Urothelium cell line (cell line): ENCODE measurements around the gene TCAP.

Experiments used
- DNase-seq: peaks from one replicate; pipeline ENCODE4 v3.0.0; 2011; ENCODE audit warnings: low spot score, mixed read lengths
- FAIRE-seq: peaks from 2 replicates; lab custom pipeline; 2011; peaks lifted over from hg19 to GRCh38; lab: Jason Lieb, UNC

The TCAP gene

GRCh38 chr17:39628655-39629493 lies 36.3 kb upstream of the TCAP start:
- no peak for DNase-seq
- no peak for FAIRE-seq

DNA sequence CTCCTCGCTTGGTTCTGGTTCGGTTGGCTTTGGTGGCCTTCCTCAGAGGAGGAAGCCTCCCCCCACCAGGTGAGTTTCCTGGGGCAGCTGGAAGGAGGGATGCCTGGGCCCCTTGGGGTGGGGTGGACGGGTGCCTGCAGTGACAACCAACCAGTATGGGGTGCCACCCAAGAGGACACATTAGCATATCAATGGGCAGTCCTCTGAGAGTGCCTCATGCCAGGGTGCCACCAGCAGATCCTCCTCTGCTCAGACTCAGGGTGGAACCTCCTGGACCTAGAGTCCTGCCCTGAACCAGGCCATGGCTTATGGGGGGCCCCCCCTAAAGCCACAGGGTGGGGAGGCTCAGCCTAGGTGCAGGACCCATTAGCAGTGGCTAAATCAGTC lies 35.7 kb upstream of the TCAP start:
- no peak for FAIRE-seq
- no peak for DNase-seq

GRCh38 chr17:39629898-39630297 lies 35.3 kb upstream of the TCAP start:
- FAIRE-seq = no peak
- DNase-seq = no peak

DNA sequence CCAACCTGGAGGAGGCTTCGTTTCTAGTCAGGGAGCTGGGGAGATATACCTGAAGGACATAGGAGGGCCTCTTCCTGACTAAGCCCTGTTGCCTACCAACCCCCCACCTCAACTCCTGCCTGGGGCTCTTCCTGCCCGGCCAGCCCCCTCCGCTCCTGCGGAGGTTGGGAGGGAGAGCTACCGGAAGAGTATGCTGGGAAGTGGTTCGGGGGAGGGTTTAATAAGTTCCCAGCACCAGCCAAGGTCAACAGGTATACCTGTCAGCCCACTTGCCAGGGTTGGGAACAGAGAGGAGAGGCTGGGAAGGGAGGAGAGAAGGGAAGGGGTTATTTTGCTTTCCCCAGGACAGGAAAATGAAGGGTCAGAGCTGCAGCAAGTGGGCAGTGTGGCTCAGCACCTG lies 33.7 kb upstream of the TCAP start:
- no peak for DNase-seq
- no peak for FAIRE-seq

DNA sequence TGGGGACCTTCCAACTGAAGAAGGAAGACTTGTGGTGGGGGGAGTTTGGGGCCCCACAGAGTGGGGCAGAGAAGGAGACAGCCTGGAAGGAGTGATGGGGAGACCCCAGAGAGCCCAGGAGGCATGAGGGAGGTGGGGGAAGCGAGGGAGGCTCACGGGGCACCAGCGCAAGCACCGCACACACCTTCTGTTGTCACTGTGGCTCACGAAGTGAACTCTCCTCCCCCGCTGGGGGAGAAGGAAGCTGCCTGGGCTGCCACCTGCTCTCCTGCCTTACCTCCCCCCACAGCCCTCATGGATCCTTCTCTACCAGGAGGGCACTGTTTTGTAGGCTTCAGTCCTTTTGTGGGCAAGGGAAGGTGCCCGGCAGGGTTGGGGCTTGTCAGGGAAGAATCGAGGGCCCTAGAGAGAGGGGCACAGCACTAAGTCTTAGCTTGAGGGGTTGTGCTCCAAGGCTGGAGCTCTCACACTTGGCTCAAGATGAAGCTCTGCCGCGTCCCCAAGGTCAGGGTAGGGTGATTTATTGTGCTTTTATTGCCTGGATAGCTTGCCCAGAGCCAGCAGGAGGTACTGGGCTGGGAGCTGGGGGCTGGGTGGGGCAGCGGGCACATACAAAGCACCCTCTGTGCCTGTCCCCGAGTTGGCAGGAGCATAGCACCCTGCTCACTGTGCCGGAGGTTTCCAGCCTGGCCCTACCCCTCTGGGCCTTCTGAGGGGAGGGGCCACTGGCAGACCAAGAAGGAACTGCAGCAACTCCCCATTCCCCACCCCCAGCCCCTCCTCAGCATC lies 32.8 kb upstream of the TCAP start:
- DNase-seq (no peak), FAIRE-seq (no peak)

- FAIRE-seq = no peak
- no peak for DNase-seq
These were observed 31.5 kb upstream of the TCAP start for GRCh38 chr17:39633570-39634183.

GRCh38 chr17:39634384-39634871 lies 30.7 kb upstream of the TCAP start:
- DNase-seq (peak; percentile 61), FAIRE-seq (no peak)

DNA sequence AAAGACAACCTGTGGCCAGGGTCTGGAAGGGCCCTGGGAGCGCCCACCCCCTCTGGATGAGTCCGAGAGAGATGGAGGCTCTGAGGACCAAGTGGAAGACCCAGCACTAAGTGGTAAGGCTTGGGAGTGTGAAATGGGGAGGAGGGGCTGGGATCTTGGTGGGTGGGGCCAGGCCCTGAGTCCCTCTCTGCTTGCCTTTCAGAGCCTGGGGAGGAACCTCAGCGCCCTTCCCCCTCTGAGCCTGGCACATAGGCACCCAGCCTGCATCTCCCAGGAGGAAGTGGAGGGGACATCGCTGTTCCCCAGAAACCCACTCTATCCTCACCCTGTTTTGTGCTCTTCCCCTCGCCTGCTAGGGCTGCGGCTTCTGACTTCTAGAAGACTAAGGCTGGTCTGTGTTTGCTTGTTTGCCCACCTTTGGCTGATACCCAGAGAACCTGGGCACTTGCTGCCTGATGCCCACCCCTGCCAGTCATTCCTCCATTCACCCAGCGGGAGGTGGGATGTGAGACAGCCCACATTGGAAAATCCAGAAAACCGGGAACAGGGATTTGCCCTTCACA lies 29.5 kb upstream of the TCAP start:
- no peak for DNase-seq
- no peak for FAIRE-seq

DNA sequence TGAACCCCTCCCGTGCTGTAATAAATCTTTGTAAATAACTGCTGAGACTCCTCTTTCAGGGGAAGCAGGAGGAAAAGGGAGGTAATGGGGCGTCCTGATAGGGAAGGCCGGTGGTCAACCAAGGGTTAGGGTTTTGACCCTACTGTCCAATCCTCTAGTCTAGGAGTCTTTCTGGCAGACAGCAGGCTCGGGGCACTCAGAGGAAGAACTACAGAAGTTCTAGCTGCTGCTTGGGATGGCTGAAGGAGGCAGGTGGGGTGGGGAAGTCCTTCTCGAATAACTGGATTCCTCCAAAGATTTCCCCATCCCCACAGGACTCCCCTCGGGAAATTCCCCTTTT lies 28.6 kb upstream of the TCAP start:
- no peak for FAIRE-seq
- DNase-seq = no peak

DNA sequence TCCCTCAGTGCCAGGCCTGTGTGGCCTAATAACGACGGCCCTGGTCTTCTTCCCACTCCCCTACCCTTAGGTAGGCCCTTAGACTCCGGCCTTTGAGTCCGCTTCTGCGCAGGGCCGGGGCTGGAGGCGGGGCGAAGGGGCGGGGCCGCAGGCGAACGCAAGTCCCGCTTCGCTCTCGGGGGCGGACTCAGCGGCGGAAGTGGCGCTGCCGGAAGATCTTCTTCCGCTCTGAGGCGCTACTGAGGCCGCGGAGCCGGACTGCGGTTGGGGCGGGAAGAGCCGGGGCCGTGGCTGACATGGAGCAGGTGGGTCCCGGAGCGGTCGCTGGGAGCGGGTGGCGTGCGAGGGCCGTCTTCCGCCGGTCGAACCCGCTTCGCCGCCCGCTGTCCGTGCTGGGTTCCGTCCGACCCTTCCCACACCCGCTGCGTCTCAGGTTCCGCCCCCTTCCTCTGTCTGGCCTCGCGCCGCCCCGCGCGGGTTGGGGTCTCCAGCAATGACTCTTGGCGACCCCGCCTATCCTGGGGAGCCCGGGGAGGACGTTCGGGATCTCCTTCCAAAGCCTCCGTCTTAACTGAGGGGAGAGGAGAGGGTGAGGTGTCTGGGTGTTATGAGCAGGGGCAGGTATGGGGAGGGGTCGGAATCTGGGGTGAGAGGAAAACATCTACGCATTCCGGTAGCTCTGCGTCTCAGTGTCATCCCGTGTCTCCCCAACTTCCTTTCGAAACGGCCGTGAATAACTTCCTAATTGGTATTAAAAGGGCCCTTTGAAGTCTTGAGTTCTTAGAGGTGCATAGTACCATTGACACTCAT lies 28.0 kb upstream of the TCAP start, which contains the start of gene STARD3:
Gene STARD3 (plus strand): TSS at position 218 of the 810 bp plus-strand sequence. CDS start 16,388 bp downstream, outside the sequence.
- FAIRE-seq = peak; percentile 75
- DNase-seq = peak; percentile 95

DNA sequence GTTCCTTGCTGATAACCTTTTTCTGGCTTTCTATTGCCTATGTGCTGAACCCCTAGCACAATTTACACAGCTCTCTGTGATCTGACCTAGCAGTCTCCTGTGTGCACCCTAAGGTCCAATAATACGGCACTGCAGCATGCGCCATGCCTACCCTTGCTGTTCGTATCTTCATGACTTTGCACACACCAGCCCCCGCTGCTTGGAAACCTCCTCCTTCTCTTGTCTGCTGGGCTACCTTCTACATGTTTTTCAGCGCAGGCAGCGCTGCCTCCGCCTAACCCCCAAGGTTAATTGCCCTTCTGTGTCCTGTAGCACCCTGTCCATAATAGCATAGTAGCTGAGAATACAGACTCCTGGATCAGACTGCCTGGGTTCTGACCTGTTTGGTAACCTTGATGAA lies 26.8 kb upstream of the TCAP start:
- no peak for FAIRE-seq
- no peak for DNase-seq

DNA sequence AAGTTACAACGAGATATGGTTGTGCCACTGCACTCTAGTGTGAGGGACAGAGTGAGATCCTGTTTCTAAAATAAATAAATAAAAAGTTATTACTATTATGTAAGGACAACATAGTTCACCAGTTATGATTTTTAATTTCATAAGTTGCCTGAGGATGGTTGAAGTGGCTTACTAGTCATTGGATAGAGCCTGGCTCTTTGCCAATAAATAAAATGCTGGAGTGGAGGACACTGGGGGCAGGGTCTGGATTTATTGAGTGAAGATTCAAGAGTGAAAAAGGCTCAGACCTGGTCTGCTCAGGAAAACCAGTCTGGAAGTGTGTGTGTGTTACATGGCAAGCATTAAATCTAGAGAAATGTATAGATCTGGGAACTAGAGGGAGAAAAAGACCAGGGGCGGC lies 26.1 kb upstream of the TCAP start:
- no peak for DNase-seq
- FAIRE-seq = no peak

GRCh38 chr17:39639566-39640458 lies 25.3 kb upstream of the TCAP start:
- FAIRE-seq = no peak
- DNase-seq = no peak

GRCh38 chr17:39640591-39641031 lies 24.5 kb upstream of the TCAP start:
- FAIRE-seq (no peak), DNase-seq (no peak)

GRCh38 chr17:39641097-39641496 lies 24.1 kb upstream of the TCAP start:
- DNase-seq = no peak
- no peak for FAIRE-seq

GRCh38 chr17:39641883-39642282 lies 23.3 kb upstream of the TCAP start:
- DNase-seq (no peak), FAIRE-seq (no peak)

- DNase-seq (no peak), FAIRE-seq (no peak)
These were observed 22.7 kb upstream of the TCAP start for GRCh38 chr17:39642291-39643074.

- no peak for DNase-seq
These were observed 21.9 kb upstream of the TCAP start for GRCh38 chr17:39643271-39643670.

DNA sequence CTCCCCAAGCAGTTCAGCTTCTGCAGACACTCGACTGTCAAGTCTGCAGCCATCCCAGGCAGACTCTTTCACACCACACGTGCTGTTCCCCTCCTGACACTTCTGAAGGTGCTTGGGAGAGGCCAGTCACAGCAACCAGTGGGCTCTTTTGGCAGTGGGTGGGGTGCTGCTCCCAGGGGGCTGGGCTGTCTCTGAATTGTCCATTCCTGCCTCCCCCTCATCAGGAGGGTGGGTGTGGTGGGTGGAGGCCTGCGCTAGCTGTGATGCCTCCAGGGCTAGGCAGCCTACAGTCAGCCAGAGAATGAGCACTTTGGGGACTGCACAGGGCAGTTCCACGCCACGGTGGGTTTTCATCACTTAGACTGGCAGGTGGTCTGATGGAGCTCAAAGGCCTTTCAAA lies 17.9 kb upstream of the TCAP start:
- DNase-seq (no peak), FAIRE-seq (no peak)

More at GRCh38 chr17:39643271-39643670, 21.9 kb upstream of the TCAP start:
- peak; percentile 13 for FAIRE-seq
